ENCODE results near the gene CCDC51.
"Not testable (repeated sequence)": the region's sequence is repeated elsewhere in the genome, so short reads cannot be mapped to it uniquely, and the experiment has no call there.

Gene CCDC51

GRCh38 chr3:48475188-48475587 lies 35.3 kb upstream of the CCDC51 start:
- DNase-seq (ENCODE audit: low read depth), result no peak
- no peak for TF ChIP-seq CTCF (IDR thresholded peaks at IDR 0.05; ENCODE audit: low read length, missing control alignments)
- H3K4me3 ChIP-seq (replicated peaks; ENCODE audit: low read depth, low read length), result no peak overlapping the region

- DNase-seq (ENCODE audit: low read depth), result no peak
- no peak overlapping the region for H3K4me3 ChIP-seq (replicated peaks; ENCODE audit: low read depth, low read length)
Observed at GRCh38 chr3:48474619-48475018, 34.7 kb upstream of the CCDC51 start.

DNA sequence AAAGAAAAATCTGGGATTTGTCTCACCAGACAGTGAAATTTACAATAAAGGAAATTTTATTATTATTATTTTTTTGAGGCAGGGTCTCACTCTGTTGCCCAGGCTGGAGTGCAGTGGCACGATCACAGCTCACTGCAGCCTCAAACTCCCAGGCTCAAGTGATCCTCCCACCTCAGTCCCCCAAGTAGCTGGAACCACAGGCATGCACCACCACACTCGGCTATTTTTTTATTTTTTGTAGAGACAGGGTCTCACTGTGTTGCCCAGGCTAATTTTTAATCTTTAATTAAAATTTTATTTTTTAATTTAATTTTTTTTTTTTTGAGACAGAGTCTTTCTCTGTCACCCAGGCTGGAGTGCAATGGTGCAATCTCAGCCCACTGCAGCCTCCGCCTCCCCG lies 34.1 kb upstream of the CCDC51 start:
- not testable (repeated sequence) for H3K4me3 ChIP-seq (replicated peaks; ENCODE audit: low read depth, low read length); DNase-seq (ENCODE audit: low read depth)

More at GRCh38 chr3:48474619-48475018, 34.7 kb upstream of the CCDC51 start:
- no peak for TF ChIP-seq CTCF (IDR thresholded peaks at IDR 0.05; ENCODE audit: low read length, missing control alignments)

GRCh38 chr3:48473617-48473952 lies 33.7 kb upstream of the CCDC51 start:
- DNase-seq (ENCODE audit: low read depth), result no peak
- no peak for TF ChIP-seq CTCF (IDR thresholded peaks at IDR 0.05; ENCODE audit: low read length, missing control alignments)
- H3K4me3 ChIP-seq (replicated peaks; ENCODE audit: low read depth, low read length), result no peak overlapping the region

DNA sequence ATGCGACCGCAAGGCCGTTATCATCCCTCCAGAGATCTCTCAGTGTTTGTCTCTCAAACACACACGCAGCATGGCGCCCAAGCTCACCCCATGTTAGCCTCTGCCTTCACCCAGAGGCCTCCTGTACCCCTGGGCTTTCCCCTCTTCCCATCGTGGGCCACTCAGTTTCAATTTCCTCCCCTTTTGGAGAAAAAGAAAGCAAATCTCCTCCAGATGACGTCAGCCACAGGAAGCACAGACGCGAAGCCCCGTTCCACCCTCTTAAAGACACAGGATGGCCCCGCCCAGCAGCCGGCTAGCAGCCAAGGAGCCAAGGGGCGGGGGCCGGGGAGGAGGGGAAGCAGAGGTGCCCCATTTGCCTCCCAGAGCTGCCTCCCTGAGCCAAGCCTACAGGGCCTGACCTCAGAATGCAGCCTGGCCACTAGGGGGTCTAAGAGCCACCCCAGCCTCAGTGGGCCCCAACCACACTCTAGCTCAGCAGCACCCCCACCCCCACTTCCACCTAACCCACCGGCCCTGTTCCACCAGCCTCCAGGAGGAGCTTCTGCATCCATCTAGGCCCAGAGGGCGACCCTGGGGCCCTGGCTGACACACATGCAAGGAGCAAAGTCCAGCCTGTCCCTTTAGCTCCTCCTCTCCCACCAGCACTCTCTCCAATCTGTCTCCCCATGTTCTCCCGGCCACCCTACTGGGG lies 33.2 kb upstream of the CCDC51 start:
- peak overlapping the region; percentile 92 for H3K4me3 ChIP-seq (replicated peaks; ENCODE audit: low read depth, low read length)
- peak; percentile 93 for DNase-seq (ENCODE audit: low read depth)
- TF ChIP-seq CTCF (IDR thresholded peaks at IDR 0.05; ENCODE audit: low read length, missing control alignments), result peak; percentile 40

- no peak for TF ChIP-seq CTCF (IDR thresholded peaks at IDR 0.05; ENCODE audit: low read length, missing control alignments)
- peak overlapping the region; percentile 92 for H3K4me3 ChIP-seq (replicated peaks; ENCODE audit: low read depth, low read length)
- no peak for DNase-seq (ENCODE audit: low read depth)
Observed at GRCh38 chr3:48472673-48472922, 32.7 kb upstream of the CCDC51 start.

DNA sequence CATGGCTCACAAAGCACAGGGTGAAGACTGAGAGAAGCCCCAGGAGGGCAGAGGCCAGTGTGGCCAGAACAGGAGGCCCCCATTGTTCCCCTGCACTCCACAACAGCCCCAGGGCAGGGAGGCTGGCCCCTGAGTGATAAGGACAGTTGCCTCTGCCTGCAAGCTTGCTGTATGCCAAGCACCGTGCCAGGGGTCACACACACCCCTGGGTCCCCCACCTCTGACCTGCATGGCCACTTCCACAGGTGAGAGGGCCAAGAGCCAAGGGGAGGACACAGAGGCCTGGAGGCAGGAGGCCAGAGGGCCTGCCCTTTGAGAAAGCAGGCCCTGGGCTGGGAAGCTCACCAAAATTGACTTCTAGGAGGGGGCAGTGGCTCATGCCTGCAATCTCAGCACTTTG lies 30.4 kb upstream of the CCDC51 start:
- no peak for TF ChIP-seq CTCF (IDR thresholded peaks at IDR 0.05; ENCODE audit: low read length, missing control alignments)
- H3K4me3 ChIP-seq (replicated peaks; ENCODE audit: low read depth, low read length), result no peak overlapping the region
- DNase-seq (ENCODE audit: low read depth), result no peak

All from fibroblast of pulmonary artery (primary cell).